PC-9 (cell line): ENCODE measurements around the gene KCNJ10. TPM values are rescaled to one million over a fixed set of nuclear protein-coding genes. Genes with fewer than 3 reads are reported as not detected.
"Not testable (repeated sequence)": the region's sequence is repeated elsewhere in the genome, so short reads cannot be mapped to it uniquely, and the experiment has no call there.

Experiments used
- BruUV-seq: library from RNA; stranded (reverse); fragments of 400-500 nt; replicated peaks from 2 replicates; lab custom pipeline; 2021; lab: Mats Ljungman, UMichigan
- CTCF ChIA-PET: fragments of 300-600 bp; sonication (Branson Sonifier 250); formaldehyde crosslinking; loops from one replicate; lab custom pipeline; 2022; ENCODE audit warnings: antibody characterized with exemption; lab: Charles Lee
- POLR2A ChIA-PET: fragments of 300-600 bp; sonication (Branson Sonifier 250); formaldehyde crosslinking; loops from one replicate; lab custom pipeline; 2022; ENCODE audit warnings: antibody characterized with exemption; ENCODE audit not compliant: unreplicated experiment; lab: Charles Lee
- DNase-seq, 2 experiments: peaks; one replicate each; pipeline versions ENCODE4 v3.0.0 to v3.0.0-alpha.2; 2015 to 2022; ENCODE audit warnings: mixed read lengths in 1 of 2
- H2AFZ ChIP-seq: fragments of 200-600 bp; sonication (generic); 2 replicates; pipeline ENCODE4 v1.8.1; 2017; ENCODE audit warnings: antibody characterized with exemption
- H3F3A ChIP-seq: fragments of 200-600 bp; sonication (generic); 2 replicates; pipeline ENCODE4 v1.8.1; 2017; ENCODE audit warnings: antibody characterized with exemption, mild to moderate bottlenecking, low read depth; ENCODE audit not compliant: insufficient read depth
- H3K27ac ChIP-seq: fragments of 200-600 bp; sonication (generic); 2 replicates; pipeline ENCODE4 v1.6.1; 2016; ENCODE audit warnings: mixed run types
- H3K27me3 ChIP-seq: fragments of 200-600 bp; sonication (generic); 2 replicates; pipeline ENCODE4 v1.6.1; 2016; ENCODE audit warnings: low read depth, mixed run types; ENCODE audit not compliant: insufficient read depth
- H3K36me3 ChIP-seq: fragments of 200-600 bp; sonication (generic); 2 replicates; pipeline ENCODE4 v1.6.1; 2016; ENCODE audit warnings: low read depth, mixed run types
- H3K4me1 ChIP-seq: fragments of 200-600 bp; sonication (generic); replicated peaks from 2 replicates; pipeline ENCODE4 v1.6.1; 2016; ENCODE audit warnings: mixed run types; ENCODE audit not compliant: insufficient read depth
- H3K4me2 ChIP-seq: fragments of 200-600 bp; sonication (generic); 2 replicates; pipeline ENCODE4 v1.6.1; 2017; ENCODE audit warnings: mixed run types
- H3K4me3 ChIP-seq: fragments of 200-600 bp; sonication (generic); 2 replicates; pipeline ENCODE4 v1.6.1; 2016; ENCODE audit warnings: mixed run types
- H3K79me2 ChIP-seq: fragments of 200-600 bp; sonication (generic); 2 replicates; pipeline ENCODE4 v1.6.1; 2017; ENCODE audit warnings: low read depth, mixed run types
- H3K9me2 ChIP-seq: fragments of 200-600 bp; sonication (generic); 2 replicates; pipeline ENCODE4 v1.8.1; 2017; ENCODE audit warnings: mild to moderate bottlenecking; ENCODE audit not compliant: insufficient read depth
- H3K9me3 ChIP-seq: fragments of 200-600 bp; sonication (generic); 2 replicates; pipeline ENCODE4 v1.8.1; 2016; ENCODE audit warnings: low read depth; ENCODE audit not compliant: insufficient read depth
- H4K20me1 ChIP-seq: fragments of 200-600 bp; sonication (generic); 2 replicates; pipeline ENCODE4 v1.8.1; 2017; ENCODE audit not compliant: insufficient read depth
- EZH2 ChIP-seq: fragments of 200-600 bp; sonication (generic); IDR thresholded peaks from 2 replicates; pipeline ENCODE4 v1.8.0; 2017; ENCODE audit warnings: antibody characterized with exemption, low read depth
- intact Hi-C: fragments of 100-400 bp; cut with micrococcal nuclease; formaldehyde crosslinking; loops from one replicate; pipeline ENCODE4 v1.10.0; 2022; ENCODE audit not compliant: unreplicated experiment
- total RNA-seq: library from RNA; stranded (reverse); gene quantifications from 2 replicates; pipeline ENCODE4 v1.2.3, GENCODE V29; 2021
- TF ChIP-seq, protein P1 (sequence below): fragments of 200-600 bp; sonication (generic); conservative IDR thresholded peaks from 2 replicates; pipeline ENCODE4 v1.6.1; 2017; ENCODE audit warnings: mixed run types, antibody characterized with exemption, mild to moderate bottlenecking, moderate library complexity

KCNJ10 gene
- total RNA-seq, 1 experiment from 2014 or later = not detected

GRCh38 chr1:160053548-160054365 is 16.2 kb downstream of the KCNJ10 start:
- H2AFZ ChIP-seq = no peak overlapping the region
- H3K4me3 ChIP-seq = no peak overlapping the region
- BruUV-seq = no TSS peak
- no peaks in the 10 kb centered on the region for H4K20me1 ChIP-seq
- ChIA-PET CTCF (interaction anchor here (0.5 to 0.6 kb wide), 2 partner anchors 22 to 32 kb away, joined by 3 to 6 read pairs; no protein-coding TSS in a partner anchor), POLR2A (interaction anchor here (0.6 kb wide), 1 partner anchor 414 kb away, joined by 4 read pairs; no protein-coding TSS in a partner anchor)
- no peak for TF ChIP-seq EZH2
- TF ChIP-seq, protein P1, sequence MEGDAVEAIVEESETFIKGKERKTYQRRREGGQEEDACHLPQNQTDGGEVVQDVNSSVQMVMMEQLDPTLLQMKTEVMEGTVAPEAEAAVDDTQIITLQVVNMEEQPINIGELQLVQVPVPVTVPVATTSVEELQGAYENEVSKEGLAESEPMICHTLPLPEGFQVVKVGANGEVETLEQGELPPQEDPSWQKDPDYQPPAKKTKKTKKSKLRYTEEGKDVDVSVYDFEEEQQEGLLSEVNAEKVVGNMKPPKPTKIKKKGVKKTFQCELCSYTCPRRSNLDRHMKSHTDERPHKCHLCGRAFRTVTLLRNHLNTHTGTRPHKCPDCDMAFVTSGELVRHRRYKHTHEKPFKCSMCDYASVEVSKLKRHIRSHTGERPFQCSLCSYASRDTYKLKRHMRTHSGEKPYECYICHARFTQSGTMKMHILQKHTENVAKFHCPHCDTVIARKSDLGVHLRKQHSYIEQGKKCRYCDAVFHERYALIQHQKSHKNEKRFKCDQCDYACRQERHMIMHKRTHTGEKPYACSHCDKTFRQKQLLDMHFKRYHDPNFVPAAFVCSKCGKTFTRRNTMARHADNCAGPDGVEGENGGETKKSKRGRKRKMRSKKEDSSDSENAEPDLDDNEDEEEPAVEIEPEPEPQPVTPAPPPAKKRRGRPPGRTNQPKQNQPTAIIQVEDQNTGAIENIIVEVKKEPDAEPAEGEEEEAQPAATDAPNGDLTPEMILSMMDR = no peak
- DNase-seq = no peak
- H3K4me2 ChIP-seq = no peak overlapping the region
- no peaks in the 10 kb centered on the region for H3K9me2 ChIP-seq
- peaks cover 82% of the 10 kb centered on the region for H3K27me3 ChIP-seq
- H3K4me1 ChIP-seq = no peaks in the 10 kb centered on the region
- no peaks in the 10 kb centered on the region for H3F3A ChIP-seq
- H3K27ac ChIP-seq = no peak overlapping the region
- H3K9me3 ChIP-seq = no peaks in the 10 kb centered on the region
- H3K36me3 ChIP-seq = no peaks in the 10 kb centered on the region
- no peaks in the 10 kb centered on the region for H3K79me2 ChIP-seq
- intact Hi-C loops = no loop called here

- no peaks in the 10 kb centered on the region for H3K9me3 ChIP-seq
- POLR2A ChIA-PET = no interaction called here
- H3K36me3 ChIP-seq = no peaks in the 10 kb centered on the region
- no TSS peak for BruUV-seq
- DNase-seq = no peak
- H3K4me1 ChIP-seq = no peaks in the 10 kb centered on the region
- peaks cover 82% of the 10 kb centered on the region for H3K27me3 ChIP-seq
- H4K20me1 ChIP-seq = no peaks in the 10 kb centered on the region
- TF ChIP-seq, protein P1 = no peak
- TF ChIP-seq EZH2 = no peak
- intact Hi-C loops = no loop called here
- no peaks in the 10 kb centered on the region for H3F3A ChIP-seq
- no peaks in the 10 kb centered on the region for H3K9me2 ChIP-seq
- no peak overlapping the region for H3K4me3 ChIP-seq
- H3K4me2 ChIP-seq = no peak overlapping the region
- H2AFZ ChIP-seq = no peak overlapping the region
- H3K79me2 ChIP-seq = no peaks in the 10 kb centered on the region
- H3K27ac ChIP-seq = no peak overlapping the region
- CTCF ChIA-PET = no interaction called here
Observed at GRCh38 chr1:160052936-160053335, 17.0 kb downstream of the KCNJ10 start.

DNA sequence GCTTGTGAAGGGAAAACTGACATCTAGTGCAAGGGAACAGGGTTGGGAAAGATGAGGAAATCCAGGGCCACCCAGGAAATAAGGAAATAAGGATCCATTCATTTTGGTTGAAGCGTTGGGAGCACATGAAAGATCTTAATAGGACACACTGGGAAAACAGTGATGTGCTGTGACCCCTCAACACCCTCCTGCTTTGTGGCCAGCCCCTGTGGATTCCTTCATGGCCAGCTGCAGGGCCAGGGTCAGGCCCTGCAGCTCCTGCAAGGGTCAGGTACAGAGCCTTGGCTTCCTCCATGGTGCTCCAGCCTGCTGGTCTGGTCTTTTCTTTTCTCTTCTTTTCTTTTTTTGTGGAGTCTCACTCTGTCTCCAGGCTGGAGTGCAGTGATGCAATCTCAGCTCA is 19.3 kb downstream of the KCNJ10 start:
- no peak for DNase-seq
- H3K27ac ChIP-seq = no peak overlapping the region
- POLR2A ChIA-PET = no interaction called here
- H3K4me3 ChIP-seq = no peak overlapping the region
- no peaks in the 10 kb centered on the region for H3F3A ChIP-seq
- no peaks in the 10 kb centered on the region for H3K4me1 ChIP-seq
- intact Hi-C loops = no loop called here
- no peaks in the 10 kb centered on the region for H4K20me1 ChIP-seq
- no peaks in the 10 kb centered on the region for H3K36me3 ChIP-seq
- H2AFZ ChIP-seq = no peak overlapping the region
- H3K27me3 ChIP-seq = peaks cover 81% of the 10 kb centered on the region
- no peak overlapping the region for H3K4me2 ChIP-seq
- H3K79me2 ChIP-seq = no peaks in the 10 kb centered on the region
- no peaks in the 10 kb centered on the region for H3K9me2 ChIP-seq
- no peak for TF ChIP-seq EZH2
- TF ChIP-seq, protein P1 = no peak
- BruUV-seq = no TSS peak
- CTCF ChIA-PET = no interaction called here
- no peaks in the 10 kb centered on the region for H3K9me3 ChIP-seq

- H4K20me1 ChIP-seq, H3K9me3 ChIP-seq, intact Hi-C loops, H3K4me3 ChIP-seq, H2AFZ ChIP-seq, DNase-seq, H3F3A ChIP-seq, POLR2A ChIA-PET, H3K4me2 ChIP-seq, H3K4me1 ChIP-seq, H3K27ac ChIP-seq, H3K36me3 ChIP-seq, H3K9me2 ChIP-seq, H3K79me2 ChIP-seq, BruUV-seq: not testable (repeated sequence)
- CTCF ChIA-PET = interaction anchor here (0.6 kb wide), 1 partner anchor 30 kb away, joined by 3 read pairs; no protein-coding TSS in a partner anchor
- H3K27me3 ChIP-seq = peaks cover 79% of the 10 kb centered on the region
Observed at GRCh38 chr1:160050182-160050581, 19.8 kb downstream of the KCNJ10 start.
